H1 (cell line): ENCODE results near the gene VPS13D. TPM values are rescaled to one million over a fixed set of nuclear protein-coding genes. Genes with fewer than 3 reads are reported as not detected.

Experiments
- CTCF ChIA-PET: fragments of 300-600 bp; sonication (Branson Sonifier 250); formaldehyde crosslinking; loops from one replicate; lab custom pipeline; 2021; ENCODE audit not compliant: partially characterized antibody; lab: Charles Lee
- POLR2A ChIA-PET: fragments of 300-600 bp; sonication (Branson Sonifier 250); formaldehyde crosslinking; loops from one replicate; lab custom pipeline; 2021; ENCODE audit warnings: inconsistent platforms; ENCODE audit not compliant: partially characterized antibody; lab: Charles Lee
- DNase-seq, 2 experiments: peaks; one replicate each; pipeline versions ENCODE4 v3.0.0 to v3.0.0-alpha.2; 2010 to 2022; ENCODE audit warnings: low spot score in 2 of 2, low read depth in 1 of 2, mixed read lengths in 1 of 2
- FAIRE-seq: peaks from 2 replicates; lab custom pipeline; 2011; peaks lifted over from hg19 to GRCh38; lab: Jason Lieb, UNC
- H2AFZ ChIP-seq: 2 replicates; pipeline ENCODE4 v1.8.1; 2012; ENCODE audit warnings: low read length, inconsistent platforms
- H2AK5ac ChIP-seq: 2 replicates; pipeline ENCODE4 v1.6.1; 2013; ENCODE audit warnings: low read depth, low read length
- H2BK120ac ChIP-seq: replicated peaks from 2 replicates; pipeline ENCODE3; 2013; ENCODE audit warnings: low read depth, low read length, inconsistent platforms
- H2BK12ac ChIP-seq: 2 replicates; pipeline ENCODE4 v1.6.1; 2013; ENCODE audit warnings: low read depth, low read length
- H2BK15ac ChIP-seq: 2 replicates; pipeline ENCODE4 v1.6.1; 2013; ENCODE audit warnings: low read length
- H2BK20ac ChIP-seq: 2 replicates; pipeline ENCODE4 v1.6.1; 2013; ENCODE audit warnings: low read length
- H2BK5ac ChIP-seq: 2 replicates; pipeline ENCODE4 v1.6.1; 2013; ENCODE audit warnings: low read depth, low read length
- H3K14ac ChIP-seq: 2 replicates; pipeline ENCODE4 v1.6.1; 2013; ENCODE audit warnings: inconsistent platforms; ENCODE audit not compliant: insufficient read length
- H3K18ac ChIP-seq: 2 replicates; pipeline ENCODE4 v1.6.1; 2013; ENCODE audit warnings: low read length; ENCODE audit errors: extremely low read depth
- H3K23ac ChIP-seq: 2 replicates; pipeline ENCODE4 v1.6.1; 2013; ENCODE audit warnings: inconsistent platforms; ENCODE audit not compliant: insufficient read length
- H3K23me2 ChIP-seq: 2 replicates; pipeline ENCODE4 v1.6.1; 2013; ENCODE audit warnings: low read depth, low read length
- H3K27ac ChIP-seq: 2 replicates; pipeline ENCODE4 v1.6.1; 2011; ENCODE audit warnings: low read depth, low read length, inconsistent platforms
- H3K27me3 ChIP-seq, 4 experiments: replicated peaks in 1 of 4; 1 replicate in 1 of 4; 2 replicates in 3 of 4; pipeline versions ENCODE4 v1.6.1 to v1.8.1; 2011 to 2013; ENCODE audit warnings: low read length in 3 of 4, mild to moderate bottlenecking in 3 of 4, inconsistent platforms in 2 of 4, mixed read lengths in 2 of 4, moderate library complexity in 1 of 4; ENCODE audit not compliant: control insufficient read depth in 3 of 4, insufficient read depth in 3 of 4; ENCODE audit errors: extremely low read depth in 1 of 4
- H3K36me3 ChIP-seq, 4 experiments: 2 replicates each; pipeline versions ENCODE4 v1.6.1 to v1.8.1; 2011 to 2013; ENCODE audit warnings: mild to moderate bottlenecking in 4 of 4, low read length in 3 of 4, moderate library complexity in 2 of 4, control low read depth in 1 of 4, inconsistent platforms in 1 of 4; ENCODE audit not compliant: insufficient read depth in 4 of 4, control insufficient read depth in 2 of 4
- H3K4ac ChIP-seq: replicated peaks from 2 replicates; pipeline ENCODE3; 2013; ENCODE audit warnings: low read length, low read depth, mixed read lengths, inconsistent platforms; ENCODE audit not compliant: insufficient read length
- H3K4me1 ChIP-seq, 4 experiments: replicated peaks in 1 of 4; 1 replicate in 1 of 4; 2 replicates in 3 of 4; pipeline versions ENCODE4 v1.6.1 to v1.8.1; 2011 to 2013; ENCODE audit warnings: low read length in 3 of 4, inconsistent platforms in 2 of 4, mixed read lengths in 1 of 4; ENCODE audit not compliant: insufficient read depth in 4 of 4, control insufficient read depth in 3 of 4
- H3K4me2 ChIP-seq, 2 experiments: 2 replicates each; pipeline versions ENCODE4 v1.6.1 to v1.8.1; 2011 to 2013; ENCODE audit warnings: low read depth in 2 of 2, low read length in 2 of 2, control low read depth in 1 of 2, inconsistent platforms in 1 of 2, mild to moderate bottlenecking in 1 of 2; ENCODE audit not compliant: insufficient read depth in 1 of 2
- H3K4me3 ChIP-seq, 4 experiments: fragments of 200-600, 300-600 bp in 1 of 4; sonication (generic), shearing (Covaris generic), sonication (Bioruptor Twin) in 1 of 4; 2 replicates each; pipeline versions ENCODE4 v1.5.1 to v1.8.1; 2011 to 2016; ENCODE audit warnings: low read length in 4 of 4, low read depth in 3 of 4, control low read depth in 2 of 4, inconsistent platforms in 2 of 4, mild to moderate bottlenecking in 2 of 4, mixed read lengths in 1 of 4, moderate library complexity in 1 of 4; ENCODE audit not compliant: insufficient read depth in 2 of 4; ENCODE audit errors: extremely low read depth in 1 of 4
- H3K56ac ChIP-seq: replicated peaks from 2 replicates; pipeline ENCODE3; 2013; ENCODE audit warnings: low read depth, mild to moderate bottlenecking, mixed read lengths, low read length, inconsistent platforms; ENCODE audit not compliant: insufficient read length
- H3K79me1 ChIP-seq: 2 replicates; pipeline ENCODE4 v1.6.1; 2013; ENCODE audit warnings: low read depth, low read length, control low read depth
- H3K79me2 ChIP-seq, 2 experiments: 2 replicates each; pipeline versions ENCODE4 v1.6.1 to v1.8.1; 2012 to 2013; ENCODE audit warnings: low read length in 2 of 2, mild to moderate bottlenecking in 2 of 2, inconsistent platforms in 1 of 2; ENCODE audit not compliant: insufficient read depth in 2 of 2, control insufficient read depth in 1 of 2
- H3K9ac ChIP-seq, 4 experiments: replicated peaks in 1 of 4; 1 replicate in 1 of 4; 2 replicates in 3 of 4; pipeline versions ENCODE4 v1.6.1 to v1.8.1; 2011 to 2013; ENCODE audit warnings: low read depth in 3 of 4, low read length in 3 of 4, control low read depth in 2 of 4, mild to moderate bottlenecking in 2 of 4, moderate library complexity in 2 of 4, inconsistent platforms in 1 of 4; ENCODE audit errors: extremely low read depth in 1 of 4
- H3K9me3 ChIP-seq, 2 experiments: 2 replicates each; pipeline versions ENCODE4 v1.6.1 to v1.8.1; 2012 to 2013; ENCODE audit warnings: mild to moderate bottlenecking in 2 of 2, moderate library complexity in 2 of 2, control low read depth in 1 of 2, inconsistent platforms in 1 of 2, low read depth in 1 of 2, low read length in 1 of 2, mixed read lengths in 1 of 2; ENCODE audit not compliant: insufficient read depth in 2 of 2
- H4K20me1 ChIP-seq, 2 experiments: replicated peaks in 1 of 2; 2 replicates each; pipeline versions ENCODE3 to v1.8.1; 2011 to 2013; ENCODE audit warnings: inconsistent platforms in 2 of 2, low read length in 2 of 2, mild to moderate bottlenecking in 1 of 2; ENCODE audit not compliant: insufficient read depth in 2 of 2, control insufficient read depth in 1 of 2
- H4K5ac ChIP-seq: 2 replicates; pipeline ENCODE4 v1.6.1; 2013; ENCODE audit warnings: low read length, low read depth, mixed read lengths, inconsistent platforms; ENCODE audit not compliant: insufficient read length
- H4K8ac ChIP-seq: 2 replicates; pipeline ENCODE4 v1.8.0; 2013; ENCODE audit warnings: mild to moderate bottlenecking, moderate library complexity, low read length, inconsistent platforms; ENCODE audit not compliant: insufficient read depth; ENCODE audit errors: extremely low read depth
- H4K91ac ChIP-seq: replicated peaks from 2 replicates; pipeline ENCODE3; 2013; ENCODE audit warnings: low read length, mixed read lengths, inconsistent platforms; ENCODE audit not compliant: insufficient read length
- BACH1 ChIP-seq: IDR thresholded peaks from 2 replicates; pipeline ENCODE4 v1.6.1; 2012; ENCODE audit warnings: low read length, improper control_type of control experiment
- JUN ChIP-seq: IDR thresholded peaks from 2 replicates; pipeline ENCODE4 v1.6.1; 2011; ENCODE audit warnings: low read depth, mild to moderate bottlenecking, improper control_type of control experiment, low read length
- SIRT6 ChIP-seq: IDR thresholded peaks from one replicate; pipeline ENCODE4 v1.7.1; 2012; ENCODE audit warnings: low read length, inconsistent platforms
- SP2 ChIP-seq: IDR thresholded peaks from 2 replicates; pipeline ENCODE4 v1.6.1; 2012; ENCODE audit warnings: mild to moderate bottlenecking, low read length, inconsistent platforms
- SRF ChIP-seq: IDR thresholded peaks from 2 replicates; pipeline ENCODE4 v1.6.1; 2011; ENCODE audit warnings: mild to moderate bottlenecking, low read depth, low read length, moderate library complexity
- WGBS, 2 experiments: shearing (Covaris generic) in 1 of 2; methylation state at CpG; one replicate each; pipeline versions ENCODE4 v1.1.6 to v1.1.7; 2013 to 2015; ENCODE audit warnings: low lambda C conversion rate in 2 of 2, mixed read lengths in 2 of 2, inconsistent platforms in 1 of 2, low coverage in 1 of 2, missing lambda C conversion rate in 1 of 2; ENCODE audit not compliant: insufficient replicate concordance in 2 of 2, insufficient coverage in 1 of 2, insufficient read length in 1 of 2; ENCODE audit errors: extremely low coverage in 1 of 2, missing lambda C conversion rate in 1 of 2; 5-methylcytosine and 5-hydroxymethylcytosine counted together
- polyA plus RNA-seq, 7 experiments: library from polyadenylated mRNA; depleted of rRNA in 3 of 7; stranded (reverse) in 5 of 7; unstranded in 2 of 7; fragments of >200 nt in 5 of 7; fragments of 200-250 nt in 2 of 7; gene quantifications; 1 replicate in 5 of 7; 2 replicates in 1 of 7; 4 replicates in 1 of 7; pipeline versions ENCODE4 v1.2.1 to v1.2.3, GENCODE V29; 2011 to 2013; ENCODE audit warnings: missing spikeins in 2 of 7, mixed read lengths in 2 of 7
- total RNA-seq: library from RNA; stranded (reverse); fragmentation: NEBNext Ultra II Directional; extraction: Animal tissue kit (Norgen Biotek cat#: 25700); gene quantifications from 2 replicates; pipeline ENCODE4 v1.2.1, GENCODE V29; 2021

The VPS13D gene
- total and polyA plus RNA-seq, 2 of the 8 experiments (the other 6 are each of a cell fraction or from before 2014, with no cell fraction given): 10.9 to 31.2 TPM

- ChIA-PET CTCF (interaction anchor here (0.8 to 1.5 kb wide), 3 partner anchors 10 to 21 kb away, joined by 3 to 5 read pairs (median 3); no protein-coding TSS in a partner anchor), POLR2A (no interaction called here)
- Histone ChIP-seq H3K79me1 (no peaks in the 10 kb centered on the region), H2BK5ac (no peak overlapping the region), H4K91ac (no peak overlapping the region), H2BK15ac (no peak overlapping the region), H4K20me1 (no peaks in the 10 kb centered on the region), H3K56ac (no peak overlapping the region), H3K23me2 (no peaks in the 10 kb centered on the region), H3K4me1 (no peaks in the 10 kb centered on the region), H3K27me3 (peaks cover 0 to 1% (median 0%) of the 10 kb centered on the region in 4 experiments; a peak in 1 of 7 replicates), H3K36me3 (peaks cover 0 to 18% (median 3%) of the 10 kb centered on the region in 4 experiments; a peak in 4 of 8 replicates), H3K23ac (no peak overlapping the region), H4K8ac (no peak overlapping the region), H3K18ac (no peak overlapping the region), H2BK20ac (no peak overlapping the region), H3K79me2 (no peaks in the 10 kb centered on the region), H3K9ac (no peak overlapping the region), H4K5ac (no peak overlapping the region), H3K9me3 (no peaks in the 10 kb centered on the region), H2AFZ (no peak overlapping the region), H3K4me3 (no peak overlapping the region), H2AK5ac (no peak overlapping the region), H3K14ac (no peak overlapping the region), H2BK12ac (no peak overlapping the region), H3K27ac (no peak overlapping the region), H3K4ac (no peak overlapping the region), H3K4me2 (no peak overlapping the region), H2BK120ac (no peak overlapping the region)
- DNase-seq: no peak
- no peak for FAIRE-seq
- 91% methylated on average over 1 of the region's 1 CpG; no CpG with 5 or more reads in 1 of the 2 experiments for WGBS, 2 experiments
- TF ChIP-seq BACH1 (no peak), SRF (no peak), SIRT6 (no peak), SP2 (no peak), JUN (no peak)
Observed at GRCh38 chr1:12296623-12297022, 66.8 kb downstream of the VPS13D start.
